NK-92 (cell line): Measurements from ENCODE around the gene NRXN3.

Experiments
- DNase-seq: peaks from one replicate; lab custom pipeline; 2025; ENCODE audit not compliant: unreplicated experiment; lab: John Stamatoyannopoulos, UW

The NRXN3 gene

GRCh38 chr14:79643132-79643531, 1473.0 kb downstream of the NRXN3 start:
- DNase-seq, result no peak

DNA sequence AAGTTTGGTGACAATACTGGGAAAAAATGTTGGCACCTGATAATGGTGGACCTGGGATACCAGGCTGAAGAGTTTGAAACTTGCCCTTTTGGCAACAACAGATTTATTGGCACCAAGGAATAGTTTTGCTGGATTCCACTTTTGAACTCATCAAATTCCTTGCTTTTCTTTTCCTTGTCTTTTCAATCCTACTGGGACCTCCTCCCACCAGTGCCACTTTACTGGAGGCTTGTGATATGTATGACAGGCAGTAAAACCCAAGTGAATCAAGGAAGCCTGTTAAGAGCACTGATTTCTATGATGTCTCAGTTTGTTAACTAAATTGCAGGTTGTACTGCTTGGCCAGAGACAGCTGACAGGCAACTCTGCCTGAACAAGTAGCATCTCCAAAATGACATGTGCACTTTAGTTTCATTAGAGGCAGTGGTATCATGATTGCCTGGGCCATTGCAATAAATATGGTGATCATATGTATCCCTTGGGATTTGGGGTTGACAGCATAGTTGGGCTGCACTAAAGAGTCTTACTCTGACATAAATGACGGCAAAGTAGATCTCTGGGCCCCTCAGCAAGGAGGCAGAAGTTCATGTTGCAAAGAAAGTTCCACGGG, 1475.7 kb downstream of the NRXN3 start:
- DNase-seq, result no peak

DNA sequence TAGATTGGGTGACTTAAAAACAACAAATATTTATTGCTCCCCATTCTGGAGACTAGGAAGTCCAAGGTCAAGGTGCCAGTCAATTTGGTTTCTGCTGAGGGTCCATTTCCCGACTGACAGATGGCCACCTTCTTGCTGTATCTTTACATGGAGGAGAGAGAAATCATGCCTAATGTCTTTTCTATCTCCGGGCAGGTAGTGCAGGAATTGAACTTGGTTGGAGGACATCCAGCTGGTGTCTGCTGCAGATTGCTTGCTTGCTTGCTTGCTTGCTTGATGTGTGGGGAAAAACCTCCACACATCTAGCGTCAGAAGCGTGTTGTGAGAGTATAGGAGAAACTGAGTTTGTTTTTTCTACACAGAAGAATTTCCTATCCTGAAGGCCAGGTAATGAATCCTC, 1479.7 kb downstream of the NRXN3 start:
- DNase-seq, result no peak

GRCh38 chr14:79652513-79653307, 1482.5 kb downstream of the NRXN3 start:
- no peak for DNase-seq

- DNase-seq, result no peak
Observed at GRCh38 chr14:79656056-79656455, 1485.9 kb downstream of the NRXN3 start.

- DNase-seq, result no peak
Observed at GRCh38 chr14:79656496-79656895, 1486.3 kb downstream of the NRXN3 start.

GRCh38 chr14:79658221-79658620, 1488.0 kb downstream of the NRXN3 start:
- DNase-seq, result no peak

GRCh38 chr14:79658769-79659168, 1488.6 kb downstream of the NRXN3 start:
- DNase-seq, result no peak

- DNase-seq, result no peak
Observed at GRCh38 chr14:79660053-79660939, 1490.1 kb downstream of the NRXN3 start.

- no peak for DNase-seq
Observed at GRCh38 chr14:79661752-79662151, 1491.6 kb downstream of the NRXN3 start.

DNA sequence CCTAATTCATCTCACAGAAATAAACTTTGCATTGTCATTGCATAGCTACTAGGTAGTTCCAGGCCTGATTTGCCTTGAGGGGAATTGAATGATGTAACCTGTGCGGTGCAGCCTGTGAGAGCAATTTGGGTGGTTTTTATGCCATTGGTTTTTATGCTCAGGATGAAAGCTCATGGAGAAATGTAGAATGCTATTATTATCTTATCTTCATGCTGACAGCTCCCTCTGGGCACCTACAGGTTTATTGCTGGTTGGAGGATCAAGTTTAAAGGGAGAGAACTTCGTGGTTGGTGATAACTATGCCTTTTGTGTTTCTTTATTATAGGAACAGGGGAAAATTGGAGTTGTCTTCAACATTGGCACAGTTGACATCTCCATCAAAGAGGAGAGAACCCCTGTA, 1493.3 kb downstream of the NRXN3 start:
- no peak for DNase-seq

GRCh38 chr14:79665556-79665955, 1495.4 kb downstream of the NRXN3 start:
- DNase-seq, result no peak

GRCh38 chr14:79668951-79669350, 1498.8 kb downstream of the NRXN3 start:
- no peak for DNase-seq

- no peak for DNase-seq
Observed at GRCh38 chr14:79670811-79671210, 1500.6 kb downstream of the NRXN3 start.

GRCh38 chr14:79680087-79680486, 1509.9 kb downstream of the NRXN3 start:
- DNase-seq, result no peak

DNA sequence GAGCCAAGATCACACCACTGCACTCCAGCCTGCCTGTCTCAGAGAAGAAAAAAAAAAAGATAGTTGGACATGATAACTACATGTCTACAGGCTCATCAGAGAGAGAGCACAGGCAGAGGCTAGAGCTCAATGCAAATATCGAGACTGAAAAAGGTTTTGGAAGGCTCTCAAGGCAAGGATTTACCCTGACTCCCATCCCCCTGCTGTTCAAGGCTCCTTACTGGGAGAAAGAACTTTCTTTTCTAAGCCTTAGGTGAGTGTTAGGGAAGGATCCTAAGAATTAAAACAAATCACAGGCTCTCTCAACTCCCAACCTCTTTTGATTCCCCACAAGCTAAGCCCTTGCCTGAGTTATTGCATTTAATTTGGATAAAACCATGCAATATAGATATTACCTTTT, 1516.0 kb downstream of the NRXN3 start:
- no peak for DNase-seq

DNA sequence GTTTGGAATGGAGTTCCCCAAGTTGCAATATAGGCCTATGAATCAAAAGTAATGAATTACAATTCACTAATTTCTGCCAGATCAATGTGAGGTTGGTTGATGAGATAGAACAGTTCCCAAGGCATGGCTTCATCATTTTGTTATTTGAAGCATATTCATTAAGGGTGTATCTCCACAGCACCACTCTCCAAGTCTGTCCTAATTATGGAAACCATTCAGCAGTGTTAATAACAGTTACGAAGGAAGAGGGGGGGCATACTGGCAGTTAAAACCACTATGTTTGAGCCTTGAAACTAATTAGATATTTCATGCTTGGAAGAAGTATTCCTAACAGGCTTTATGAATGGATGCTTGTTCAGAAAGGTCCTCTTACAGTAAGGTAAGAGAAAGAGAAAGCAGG, 1520.8 kb downstream of the NRXN3 start:
- no peak for DNase-seq

DNA sequence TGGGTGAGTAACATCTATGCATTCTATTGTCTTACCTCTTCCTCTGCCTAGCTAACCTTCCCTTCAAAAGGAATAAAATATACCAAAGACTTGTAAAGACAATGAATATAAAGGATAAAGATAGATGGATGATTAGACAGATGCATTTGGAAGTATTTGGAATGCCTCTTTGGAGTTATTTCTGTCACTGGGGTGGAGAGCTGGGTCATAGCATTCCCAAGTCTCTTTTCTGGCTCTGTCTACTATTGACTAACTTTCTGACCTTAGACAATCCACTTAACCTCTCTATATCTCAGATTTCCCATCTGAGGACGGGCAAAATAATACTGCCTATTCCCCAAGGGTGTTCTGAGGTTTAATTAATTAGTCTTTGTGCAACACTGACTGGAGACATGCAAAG, 1523.8 kb downstream of the NRXN3 start:
- no peak for DNase-seq

GRCh38 chr14:79695307-79695706, 1525.1 kb downstream of the NRXN3 start:
- no peak for DNase-seq

- no peak for DNase-seq
Observed at GRCh38 chr14:79698298-79698711, 1528.1 kb downstream of the NRXN3 start.

DNA sequence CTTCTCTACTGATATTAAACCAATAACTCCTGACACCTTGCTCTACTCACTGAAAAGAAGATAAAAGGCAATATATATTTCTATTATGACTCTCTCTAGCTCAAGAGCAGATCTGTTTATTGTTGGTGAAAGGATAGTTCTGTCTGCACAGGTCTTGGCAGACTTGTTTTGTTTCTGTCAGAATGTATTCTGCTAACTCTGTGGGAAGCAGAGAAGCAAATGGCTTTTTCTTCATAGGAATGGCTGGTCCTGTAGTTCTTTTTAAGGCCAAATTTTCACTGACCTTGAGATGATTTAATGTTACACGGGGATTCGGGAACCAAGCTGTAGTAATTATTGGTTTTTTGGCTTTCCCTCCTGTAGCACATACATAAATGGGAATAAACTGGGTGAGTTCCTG, 1529.0 kb downstream of the NRXN3 start:
- DNase-seq, result no peak

DNA sequence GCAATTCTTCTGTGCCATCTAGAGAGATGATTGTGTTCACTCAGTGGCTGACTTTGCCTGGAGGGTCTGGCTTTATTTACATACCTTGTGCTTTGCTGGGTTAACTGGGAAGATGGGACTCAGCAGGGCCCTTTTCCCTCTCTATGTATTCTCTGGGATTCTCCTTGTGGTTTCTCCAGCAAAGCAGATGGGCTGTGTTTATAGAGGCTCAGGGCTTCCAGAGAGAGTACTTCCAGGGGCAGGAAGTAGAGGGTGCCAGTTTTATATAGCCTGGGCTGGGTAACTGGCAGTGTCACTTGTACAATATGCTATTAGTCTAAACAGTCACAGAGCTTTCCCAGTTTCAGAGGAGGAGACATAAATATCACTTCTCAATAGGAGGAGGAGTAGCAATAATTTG, 1531.2 kb downstream of the NRXN3 start:
- no peak for DNase-seq
